Left forelimb (tissue), 1 donor: Measurements from ENCODE around the gene MFF.
"Not testable (repeated sequence)": the region's sequence is repeated elsewhere in the genome, so short reads cannot be mapped to it uniquely, and the experiment has no call there.

Experiments used
- DNase-seq: peaks from one replicate; pipeline ENCODE4 v3.0.0-alpha.2; 2018; ENCODE audit warnings: low spot score

The MFF gene

DNA sequence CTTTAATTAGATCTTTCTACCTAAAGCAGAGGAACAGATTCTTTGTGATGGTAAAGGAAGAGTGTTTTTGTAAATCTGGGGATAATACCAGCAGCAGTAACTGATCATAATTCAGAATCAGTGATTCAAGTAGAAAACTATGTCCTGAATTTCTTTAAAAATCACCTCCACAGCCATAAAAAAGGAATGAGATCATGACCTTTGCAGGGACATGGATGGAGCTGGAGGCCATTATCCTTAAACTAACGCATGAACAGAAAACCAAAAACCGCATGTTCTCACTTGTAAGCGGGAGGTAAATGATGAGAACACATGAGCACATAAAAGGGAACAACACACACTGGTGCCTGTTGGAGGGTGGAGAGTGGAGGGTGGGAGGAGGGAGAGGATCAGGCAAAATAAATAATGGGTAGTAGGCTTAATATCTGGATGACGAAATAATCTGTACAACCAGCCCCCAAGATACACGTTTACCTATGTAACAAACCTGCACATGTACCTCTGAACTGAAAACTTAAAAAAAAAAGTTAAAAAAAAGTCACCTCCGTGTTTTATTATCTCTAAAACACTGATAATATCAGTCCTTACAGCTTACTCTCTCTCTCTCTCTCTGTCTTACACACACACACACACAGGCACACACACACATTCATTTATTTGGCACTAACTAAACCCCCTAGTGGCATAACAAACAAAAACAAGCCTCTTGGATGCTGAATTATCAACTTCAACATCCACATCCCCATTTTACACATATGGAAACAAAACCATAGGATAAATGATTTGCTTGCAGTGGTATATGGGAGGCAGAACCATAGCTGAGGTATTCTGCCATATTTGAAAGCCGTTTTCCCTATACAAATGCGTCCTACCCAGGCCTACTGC lies 52.7 kb downstream of the MFF start:
- no peak for DNase-seq

- DNase-seq: no peak
Measured at GRCh38 chr2:227378371-227378782, 53.3 kb downstream of the MFF start.

DNA sequence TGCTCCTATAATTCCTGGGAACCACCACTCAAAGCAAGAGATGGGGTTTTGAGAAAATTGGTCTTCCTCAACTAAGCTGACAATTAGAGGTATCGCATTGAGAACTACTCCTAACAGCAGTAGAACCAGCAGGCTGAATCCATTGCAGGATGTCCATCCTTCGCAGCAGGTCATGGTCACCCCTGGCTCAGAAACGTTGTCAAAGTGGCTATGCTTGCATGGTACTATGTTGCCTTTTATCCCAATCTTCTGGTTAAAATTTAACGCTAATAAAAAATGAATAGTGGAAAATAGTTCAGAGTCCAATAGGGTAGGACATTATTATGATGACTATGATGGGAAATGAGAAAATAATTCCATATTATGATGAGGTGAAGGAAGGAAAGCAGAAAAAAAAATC lies 54.0 kb downstream of the MFF start, which contains the start of gene TM4SF20:
Gene TM4SF20, minus strand, starts transcription at position 212 of the 400 bp plus-strand sequence. Its CDS starts 38 bp downstream, at position 174.
- no peak for DNase-seq

DNA sequence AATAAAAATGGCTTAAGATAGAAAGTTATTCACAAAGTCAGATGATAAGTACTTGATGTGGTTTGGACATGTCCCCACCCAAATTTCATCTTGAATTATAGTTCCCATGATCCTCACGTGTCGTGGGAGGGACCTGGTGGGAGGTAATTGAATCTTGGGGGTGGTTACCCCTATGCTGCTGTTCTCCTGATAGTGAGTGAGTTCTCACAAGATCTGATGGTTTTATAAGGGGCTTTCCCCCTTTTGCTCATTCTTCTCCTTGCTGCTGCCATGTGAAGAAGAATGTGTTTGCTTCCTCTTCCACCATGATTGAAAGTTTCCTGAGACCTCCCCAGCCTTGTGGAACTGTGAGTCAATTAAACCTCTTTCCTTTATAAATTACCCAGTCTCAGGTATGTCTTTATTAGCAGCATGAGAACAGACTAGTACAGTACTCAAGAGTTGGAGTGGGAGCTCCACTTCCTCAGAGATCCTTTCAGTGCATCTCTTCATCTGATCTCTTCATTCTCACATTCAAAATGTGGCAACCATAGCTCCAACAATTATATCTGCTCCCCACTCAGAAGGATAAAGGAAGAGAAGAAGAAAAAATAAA lies 57.3 kb downstream of the MFF start:
- not testable (repeated sequence) for DNase-seq

GRCh38 chr2:227383686-227384085 lies 58.6 kb downstream of the MFF start:
- DNase-seq: no peak

DNA sequence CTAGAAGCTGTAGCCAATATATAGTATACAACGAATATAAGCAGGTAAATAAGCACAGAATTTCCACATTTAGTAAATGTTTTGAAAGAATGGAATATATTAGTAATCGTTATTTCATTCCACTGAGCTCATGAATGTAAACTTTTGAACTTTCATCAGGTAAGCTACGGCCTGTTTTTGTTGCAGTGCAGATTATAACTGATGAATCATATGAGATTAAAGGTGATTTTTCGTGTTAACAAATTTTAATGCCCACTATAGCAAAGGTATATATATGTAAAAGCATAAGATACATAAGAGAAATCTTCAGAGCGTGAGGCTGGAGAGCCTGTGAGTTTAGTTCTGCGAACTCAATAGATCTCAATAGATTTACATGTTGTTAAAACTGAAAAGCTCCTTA lies 61.6 kb downstream of the MFF start:
- no peak for DNase-seq

DNA sequence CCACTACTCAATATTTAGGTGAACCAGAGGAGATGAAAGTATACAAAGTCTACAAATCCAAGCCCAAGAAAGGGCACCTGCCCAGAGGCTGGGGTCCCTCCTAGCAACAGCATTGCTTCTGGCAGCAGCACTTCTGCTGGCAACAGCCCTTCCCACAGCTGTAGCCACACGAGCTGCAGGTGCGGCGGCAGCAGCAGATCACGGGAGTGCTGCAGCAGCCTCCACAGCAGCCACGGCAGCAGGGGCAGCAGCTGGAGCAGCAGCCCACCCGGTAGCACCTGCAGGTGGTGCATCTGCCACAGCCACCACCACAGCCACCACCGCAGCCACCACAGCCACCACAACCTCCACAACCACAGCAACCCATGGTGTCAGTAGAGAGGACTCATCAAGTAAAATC lies 62.5 kb downstream of the MFF start, which contains the start of gene SCYGR1:
Gene SCYGR1, minus strand, starts transcription at position 367 of the 400 bp plus-strand sequence. Its CDS starts 0 bp downstream, at position 367.
- DNase-seq: not testable (repeated sequence)

- DNase-seq: no peak
Measured at GRCh38 chr2:227388537-227389011, 63.5 kb downstream of the MFF start.

DNA sequence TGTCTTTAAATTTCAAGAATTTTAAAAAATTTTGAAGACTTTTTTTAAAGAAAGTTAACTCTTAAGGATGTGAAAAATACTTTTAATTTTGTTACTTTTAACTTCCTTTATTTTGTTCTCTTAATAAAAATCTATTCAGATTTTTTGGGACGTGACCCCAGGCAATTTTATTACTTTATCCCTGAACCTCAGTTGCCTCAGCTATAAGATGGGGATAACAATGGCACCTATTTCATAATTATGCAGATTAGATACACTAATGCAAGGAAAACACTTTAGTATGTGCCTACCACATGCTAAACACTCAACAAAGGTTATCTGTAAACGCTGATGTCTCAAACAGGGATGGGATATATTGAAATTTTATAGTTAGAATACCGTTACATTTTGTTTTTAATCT lies 64.2 kb downstream of the MFF start:
- no peak for DNase-seq

- no peak for DNase-seq
Measured at GRCh38 chr2:227389661-227390060, 64.6 kb downstream of the MFF start.

GRCh38 chr2:227390468-227391256 lies 65.6 kb downstream of the MFF start:
- DNase-seq: no peak

GRCh38 chr2:227394401-227394800 lies 69.3 kb downstream of the MFF start:
- DNase-seq: no peak

DNA sequence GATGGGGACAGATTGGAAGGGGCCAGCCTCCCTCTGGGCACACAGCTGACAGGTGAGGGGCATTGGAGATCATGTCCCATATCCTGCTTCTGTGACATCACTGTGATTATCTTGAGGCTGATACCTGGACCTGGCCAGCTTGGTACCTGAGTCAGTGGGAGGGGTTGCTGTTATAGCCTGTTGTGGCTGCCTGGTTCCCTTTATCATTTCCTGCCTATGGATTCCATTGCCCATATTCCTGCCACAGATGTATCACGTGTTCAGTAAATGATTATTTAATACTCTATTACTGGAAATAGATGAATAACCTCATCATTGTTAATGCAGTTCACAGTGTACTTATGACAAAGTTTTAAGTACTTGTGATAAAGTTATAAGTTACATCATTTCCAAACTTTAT lies 70.5 kb downstream of the MFF start:
- DNase-seq: no peak

- DNase-seq: no peak
Measured at GRCh38 chr2:227397562-227397961, 72.5 kb downstream of the MFF start.

DNA sequence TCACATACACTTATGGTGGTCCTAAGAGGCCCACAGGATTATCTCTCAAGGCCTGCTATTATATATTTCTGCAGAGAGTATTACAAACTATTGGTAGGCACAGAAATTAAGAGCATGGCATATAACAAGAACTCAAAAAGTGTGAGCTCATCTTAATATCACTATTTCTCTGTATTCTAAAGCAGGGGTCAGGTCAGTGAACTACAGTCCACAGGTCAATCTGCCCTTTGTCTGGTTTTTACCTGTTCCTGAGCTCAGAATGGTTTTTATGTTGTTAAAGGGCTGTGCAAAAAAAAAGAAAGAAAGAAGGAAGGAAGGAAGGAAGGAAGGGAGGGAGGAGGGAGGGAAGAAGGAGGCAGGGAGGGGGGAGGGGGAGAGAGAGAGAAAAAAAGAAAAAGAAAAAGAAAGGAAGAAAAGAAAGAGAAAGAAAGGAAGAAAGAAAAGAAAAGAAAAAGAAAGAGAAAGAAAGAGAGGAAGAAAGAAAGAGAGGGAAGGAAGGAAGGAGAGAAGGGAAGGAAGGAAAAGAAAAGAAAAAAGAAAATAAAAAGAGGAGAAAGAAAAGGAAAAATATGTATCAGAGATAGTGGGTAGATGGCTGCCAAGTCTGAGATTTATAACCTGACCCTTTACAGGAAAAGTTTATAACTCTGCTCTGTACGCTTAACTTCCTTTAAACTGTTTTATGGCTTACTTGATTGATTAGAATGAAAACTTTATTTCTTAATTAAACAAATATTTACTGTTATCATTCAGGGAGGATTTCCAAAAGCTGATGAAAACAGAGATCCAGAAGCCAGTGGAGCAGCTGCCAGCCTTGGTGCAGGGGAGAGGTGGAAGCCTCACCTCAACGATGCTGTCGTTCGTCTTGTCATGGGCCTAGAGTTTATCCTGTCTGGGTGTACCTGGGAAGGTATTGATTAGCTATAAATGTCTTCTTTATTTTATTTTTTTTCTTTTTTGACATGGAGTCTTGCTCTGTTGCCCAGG lies 73.9 kb downstream of the MFF start:
- no peak for DNase-seq

- DNase-seq: no peak
Measured at GRCh38 chr2:227401550-227401949, 76.5 kb downstream of the MFF start.

GRCh38 chr2:227402321-227402720 lies 77.3 kb downstream of the MFF start:
- no peak for DNase-seq

GRCh38 chr2:227402959-227403358 lies 77.9 kb downstream of the MFF start:
- no peak for DNase-seq

- DNase-seq: no peak
Measured at GRCh38 chr2:227404585-227405271, 79.7 kb downstream of the MFF start.
